ENCODE results near the gene E4F1. TPM values are rescaled to one million over a fixed set of nuclear protein-coding genes. Genes with fewer than 3 reads are reported as not detected.

E4F1 gene
- polyA plus RNA-seq, 3 donors: 4.9 to 50.9 (median 5.8) TPM

- Mint-ChIP-seq H3K36me3 (peaks cover 31 to 56% of the 10 kb centered on the region in 2 donors), H3K9me3 (no peaks in the 10 kb centered on the region), H3K27ac (peak overlapping the region; percentile 76 to 92 (median 82)), H3K4me3 (peak overlapping the region; percentile 87 to 92), H3K4me1 (peaks cover 15% of the 10 kb centered on the region), H3K27me3 (ENCODE audit: low read depth in 3 of 3) (no peaks in the 10 kb centered on the region)
- Histone ChIP-seq H2AFZ (ENCODE audit: insufficient read depth, low read depth, low read length, poor library complexity, severe bottlenecking) (peak overlapping the region; percentile 81), H3K27ac (ENCODE audit: low read depth in 1 of 2, low read length in 2 of 2) (peak overlapping the region; percentile 50 to 75), H3K4me3 (replicated peaks in 1 of 3; ENCODE audit: low read depth in 2 of 3, low read length in 3 of 3) (peak overlapping the region; percentile 62 to 85 (median 68)), H3K9me3 (replicated peaks in 1 of 2; ENCODE audit: control insufficient read depth in 1 of 2, insufficient read depth in 1 of 2, low read length in 2 of 2) (no peaks in the 10 kb centered on the region), H3K4me2 (replicated peaks; ENCODE audit: extremely low read depth, low read length, poor library complexity, severe bottlenecking) (peak overlapping the region; percentile 77), H3K27me3 (ENCODE audit: control insufficient read depth in 2 of 2, insufficient read depth in 2 of 2, low read length in 2 of 2) (no peaks in the 10 kb centered on the region), H4K20me1 (ENCODE audit: insufficient read depth, low read length) (peaks cover 6% of the 10 kb centered on the region), H3K9ac (ENCODE audit: insufficient read depth, low read length, poor library complexity, severe bottlenecking) (peak overlapping the region; percentile 69), H3K79me2 (ENCODE audit: insufficient read depth, low read length) (peaks cover 16% of the 10 kb centered on the region), H3K36me3 (replicated peaks in 1 of 2; ENCODE audit: control insufficient read depth in 1 of 2, insufficient read depth in 2 of 2, low read length in 2 of 2) (peaks cover 38 to 40% of the 10 kb centered on the region in 2 donors), H3K4me1 (ENCODE audit: control insufficient read depth in 1 of 2, insufficient read depth in 2 of 2, low read length in 2 of 2) (peaks cover 19 to 20% of the 10 kb centered on the region in 2 donors)
- 0% methylated on average over 23 of the region's 35 CpGs for WGBS (ENCODE audit: insufficient coverage)
- no peak for TF ChIP-seq CTCF (IDR thresholded peaks at IDR 0.05)
- intact Hi-C loops (cut with micrococcal nuclease): loop anchor here in 1 of 2 donors (5.0 to 10.0 kb wide), 2 partner anchors 53 to 246 kb away; partner anchors contain the start of genes CASKIN1 and ZNF598
- no peak for DNase-seq
Measured at GRCh38 chr16:2250652-2251295, 27.4 kb downstream of the E4F1 start.

GRCh38 chr16:2251296-2252111 is 28.1 kb downstream of the E4F1 start, which contains the start of gene ECI1:
Gene ECI1, minus strand, starts transcription at chr16:2251587. Its CDS starts 21 bp downstream, at chr16:2251566.
- peak within 1 kb of the TSS; percentile 71 to 75 for H3K27ac ChIP-seq (ENCODE audit: low read depth in 1 of 2, low read length in 2 of 2)
- no peaks in the 10 kb centered on the region for H3K9me3 Mint-ChIP-seq
- H3K4me1 ChIP-seq (ENCODE audit: control insufficient read depth in 1 of 2, insufficient read depth in 2 of 2, low read length in 2 of 2): peaks cover 19 to 20% of the 10 kb centered on the region in 2 donors
- peaks cover 38 to 40% of the 10 kb centered on the region in 2 donors for H3K36me3 ChIP-seq (replicated peaks in 1 of 2; ENCODE audit: control insufficient read depth in 1 of 2, insufficient read depth in 2 of 2, low read length in 2 of 2)
- intact Hi-C loops (cut with micrococcal nuclease): loop anchor here in 1 of 2 donors (5.0 to 10.0 kb wide), 2 partner anchors 54 to 247 kb away; partner anchors contain the start of genes CASKIN1 and ZNF598
- no peaks in the 10 kb centered on the region for H3K27me3 ChIP-seq (ENCODE audit: control insufficient read depth in 2 of 2, insufficient read depth in 2 of 2, low read length in 2 of 2)
- peak; percentile 67 for TF ChIP-seq CTCF (IDR thresholded peaks at IDR 0.05)
- 2% methylated on average over 88 of the region's 88 CpGs for WGBS (ENCODE audit: insufficient coverage)
- H3K36me3 Mint-ChIP-seq: peaks cover 33 to 56% of the 10 kb centered on the region in 2 donors
- peak within 1 kb of the TSS; percentile 77 for H3K4me2 ChIP-seq (replicated peaks; ENCODE audit: extremely low read depth, low read length, poor library complexity, severe bottlenecking)
- peaks cover 15% of the 10 kb centered on the region for H3K4me1 Mint-ChIP-seq
- peaks cover 18% of the 10 kb centered on the region for H3K79me2 ChIP-seq (ENCODE audit: insufficient read depth, low read length)
- H3K9ac ChIP-seq (ENCODE audit: insufficient read depth, low read length, poor library complexity, severe bottlenecking): peak within 1 kb of the TSS; percentile 69
- H3K9me3 ChIP-seq (replicated peaks in 1 of 2; ENCODE audit: control insufficient read depth in 1 of 2, insufficient read depth in 1 of 2, low read length in 2 of 2): no peaks in the 10 kb centered on the region
- DNase-seq: peak; percentile 91 to 93 (median 92)
- peak within 1 kb of the TSS; percentile 78 to 92 (median 86) for H3K27ac Mint-ChIP-seq
- H4K20me1 ChIP-seq (ENCODE audit: insufficient read depth, low read length): peaks cover 13% of the 10 kb centered on the region
- peak within 1 kb of the TSS; percentile 81 for H2AFZ ChIP-seq (ENCODE audit: insufficient read depth, low read depth, low read length, poor library complexity, severe bottlenecking)
- H3K27me3 Mint-ChIP-seq (ENCODE audit: low read depth in 3 of 3): peaks cover 0 to 1% (median 0%) of the 10 kb centered on the region in 3 donors
- peak within 1 kb of the TSS; percentile 87 to 92 for H3K4me3 Mint-ChIP-seq
- H3K4me3 ChIP-seq (replicated peaks in 1 of 3; ENCODE audit: low read depth in 2 of 3, low read length in 3 of 3): peak within 1 kb of the TSS; percentile 62 to 85 (median 68)
